Suprapubic skin (tissue), 3 donors: ENCODE measurements around the gene GDPD5.

ENCODE experiments used
- POLR2A ChIP-seq, 2 donors: fragments of 450-650 bp; IDR thresholded peaks; one replicate each; pipeline ENCODE4 v1.6.1; 2017; ENCODE audit warnings: antibody characterized with exemption in 2 of 2, mild to moderate bottlenecking in 2 of 2, moderate library complexity in 2 of 2
- TF ChIP-seq, protein P1 (sequence below), 2 donors: fragments of 200-600 bp in 1 of 2; fragments of 450-650 bp in 1 of 2; sonication (generic) in 1 of 2; IDR thresholded peaks; one replicate each; pipeline ENCODE4 v1.5.1; 2016 to 2019; ENCODE audit warnings: antibody characterized with exemption in 2 of 2, mild to moderate bottlenecking in 1 of 2, moderate library complexity in 1 of 2

DNA sequence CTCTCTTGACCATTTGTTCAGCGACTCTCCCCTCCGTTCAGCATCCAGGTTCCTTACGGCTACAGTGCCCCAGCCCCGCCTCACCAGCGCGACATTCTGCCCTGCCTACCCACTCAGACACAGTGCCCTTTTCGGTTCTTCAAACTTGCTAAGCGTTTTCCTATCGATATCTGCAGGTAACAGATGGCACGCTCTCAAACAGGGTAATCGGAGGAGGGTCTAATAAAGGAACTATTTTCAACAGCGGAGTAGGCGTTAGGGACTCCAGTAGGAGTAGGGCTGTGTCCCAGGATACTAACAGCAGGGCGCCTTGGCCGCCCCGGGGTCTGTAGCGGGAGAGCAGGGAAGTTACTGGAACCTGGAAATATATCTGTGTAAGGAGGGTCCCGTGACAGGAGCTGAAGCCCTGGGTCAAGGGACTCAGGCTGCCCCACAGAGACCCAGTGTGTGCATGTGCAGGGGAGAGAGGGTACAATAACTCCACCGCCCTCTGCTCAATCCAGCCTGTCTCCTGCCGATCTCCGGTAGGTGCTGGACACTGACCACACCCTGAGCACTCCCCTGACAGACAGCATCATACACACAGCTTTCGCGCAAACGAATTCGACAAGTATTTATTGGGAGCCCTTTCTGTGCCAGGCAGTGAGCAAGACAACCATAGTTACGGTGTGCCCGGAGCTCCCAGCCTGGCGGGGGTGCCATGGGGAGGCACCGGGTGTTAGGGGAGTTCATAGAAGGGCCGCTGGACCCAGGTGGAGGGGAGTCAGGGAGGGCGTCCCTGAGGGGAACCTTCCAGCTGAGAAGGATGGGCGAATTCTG lies 94.8 kb downstream of the GDPD5 start:
- TF ChIP-seq, protein P1, sequence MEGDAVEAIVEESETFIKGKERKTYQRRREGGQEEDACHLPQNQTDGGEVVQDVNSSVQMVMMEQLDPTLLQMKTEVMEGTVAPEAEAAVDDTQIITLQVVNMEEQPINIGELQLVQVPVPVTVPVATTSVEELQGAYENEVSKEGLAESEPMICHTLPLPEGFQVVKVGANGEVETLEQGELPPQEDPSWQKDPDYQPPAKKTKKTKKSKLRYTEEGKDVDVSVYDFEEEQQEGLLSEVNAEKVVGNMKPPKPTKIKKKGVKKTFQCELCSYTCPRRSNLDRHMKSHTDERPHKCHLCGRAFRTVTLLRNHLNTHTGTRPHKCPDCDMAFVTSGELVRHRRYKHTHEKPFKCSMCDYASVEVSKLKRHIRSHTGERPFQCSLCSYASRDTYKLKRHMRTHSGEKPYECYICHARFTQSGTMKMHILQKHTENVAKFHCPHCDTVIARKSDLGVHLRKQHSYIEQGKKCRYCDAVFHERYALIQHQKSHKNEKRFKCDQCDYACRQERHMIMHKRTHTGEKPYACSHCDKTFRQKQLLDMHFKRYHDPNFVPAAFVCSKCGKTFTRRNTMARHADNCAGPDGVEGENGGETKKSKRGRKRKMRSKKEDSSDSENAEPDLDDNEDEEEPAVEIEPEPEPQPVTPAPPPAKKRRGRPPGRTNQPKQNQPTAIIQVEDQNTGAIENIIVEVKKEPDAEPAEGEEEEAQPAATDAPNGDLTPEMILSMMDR (IDR thresholded peaks at IDR 0.05) = no peak
- no peak for TF ChIP-seq POLR2A (IDR thresholded peaks at IDR 0.05)
